SJCRH30 (cell line): Measurements from ENCODE around the gene DOCK10. TPM values are rescaled to one million over a fixed set of nuclear protein-coding genes. Genes with fewer than 3 reads are reported as not detected.
"Not testable (repeated sequence)": the region's sequence is repeated elsewhere in the genome, so short reads cannot be mapped to it uniquely, and the experiment has no call there.

Source experiments
- DNase-seq, 2 experiments: peaks; one replicate each; pipeline ENCODE4 v3.0.0-alpha.2; 2015 to 2020
- H3K27ac ChIP-seq: fragments of 250-450 bp; sonication (Bioruptor Pico); 2 replicates; pipeline ENCODE4 v1.5.1; 2020; ENCODE audit warnings: mild to moderate bottlenecking, moderate library complexity
- H3K27me3 ChIP-seq: fragments of 250-450 bp; sonication (Bioruptor Pico); 2 replicates; pipeline ENCODE4 v1.5.1; 2020; ENCODE audit warnings: mild to moderate bottlenecking, moderate library complexity
- H3K36me3 ChIP-seq: fragments of 250-450 bp; sonication (Bioruptor Pico); 2 replicates; pipeline ENCODE4 v1.5.1; 2020; ENCODE audit warnings: mild to moderate bottlenecking, moderate library complexity
- H3K4me1 ChIP-seq: fragments of 250-450 bp; sonication (Bioruptor Pico); 2 replicates; pipeline ENCODE4 v1.5.1; 2020; ENCODE audit warnings: mild to moderate bottlenecking, moderate library complexity
- H3K4me3 ChIP-seq: fragments of 250-450 bp; sonication (Bioruptor Pico); 2 replicates; pipeline ENCODE4 v1.5.1; 2020; ENCODE audit warnings: mild to moderate bottlenecking, moderate library complexity
- H3K9me3 ChIP-seq: fragments of 250-450 bp; sonication (Bioruptor Pico); replicated peaks from 2 replicates; pipeline ENCODE4 v1.5.1; 2020; ENCODE audit warnings: mild to moderate bottlenecking, moderate library complexity
- total RNA-seq: library from RNA; depleted of rRNA; stranded (reverse); fragments of >200 nt; shearing (Covaris generic); gene quantifications from 2 replicates; pipeline ENCODE4 v1.2.3, GENCODE V29; 2014

The DOCK10 gene
- total RNA-seq, 1 experiment from 2014 or later, result 12.3 TPM

DNA sequence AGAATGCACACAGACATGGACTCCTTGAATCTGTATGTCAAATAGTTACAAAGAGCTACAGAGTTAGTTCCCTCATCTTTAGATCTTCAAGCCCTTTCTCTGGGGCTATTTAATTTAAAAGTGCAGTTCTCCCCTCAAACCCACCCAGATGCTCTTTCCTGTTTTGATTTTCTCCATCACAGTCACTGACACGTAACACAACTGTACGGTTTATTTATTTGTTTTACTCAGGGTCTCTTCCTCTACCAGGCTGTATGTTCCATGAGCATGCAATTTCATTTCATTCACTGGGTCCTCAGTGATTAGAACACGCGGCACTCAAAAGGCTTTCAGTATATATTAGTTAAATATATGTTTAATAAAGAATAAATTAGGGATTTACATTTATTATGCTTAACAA lies 94.7 kb downstream of the DOCK10 start:
- Histone ChIP-seq H3K27ac (peak overlapping the region; percentile 24), H3K4me3 (no peak overlapping the region), H3K4me1 (peaks cover 31% of the 10 kb centered on the region), H3K9me3 (no peaks in the 10 kb centered on the region; the same call in 1 of the 2 replicates), H3K36me3 (no peaks in the 10 kb centered on the region), H3K27me3 (no peaks in the 10 kb centered on the region)
- DNase-seq, result peak in 1 of 2 experiments; percentile 15

DNA sequence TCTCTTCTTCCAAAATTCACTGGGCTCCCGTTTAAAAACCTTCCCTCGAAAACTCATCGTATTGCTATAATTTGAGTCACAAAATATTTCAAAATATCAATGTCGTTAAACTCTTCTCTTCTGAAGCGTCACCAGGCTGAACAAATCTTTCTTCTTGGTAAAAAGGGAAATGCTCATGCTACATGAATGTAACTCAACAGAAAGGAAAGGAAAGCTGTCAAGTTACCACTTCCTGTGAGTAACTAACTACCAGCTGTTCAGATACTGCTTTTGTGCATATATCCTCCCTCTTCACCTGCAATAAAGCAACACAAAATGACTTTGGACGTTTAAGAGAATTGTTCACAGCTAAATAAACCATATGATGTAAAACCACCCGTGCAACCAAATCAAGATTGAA lies 95.4 kb downstream of the DOCK10 start:
- H3K9me3 ChIP-seq, result no peaks in the 10 kb centered on the region; the same call in 1 of the 2 replicates
- peak in 1 of 2 experiments; percentile 43 for DNase-seq
- H3K36me3 ChIP-seq, result no peaks in the 10 kb centered on the region
- H3K27me3 ChIP-seq, result no peaks in the 10 kb centered on the region
- peaks cover 31% of the 10 kb centered on the region for H3K4me1 ChIP-seq
- peak overlapping the region; percentile 3; the same call in 1 of the 2 replicates for H3K4me3 ChIP-seq
- H3K27ac ChIP-seq, result peak overlapping the region; percentile 24

DNA sequence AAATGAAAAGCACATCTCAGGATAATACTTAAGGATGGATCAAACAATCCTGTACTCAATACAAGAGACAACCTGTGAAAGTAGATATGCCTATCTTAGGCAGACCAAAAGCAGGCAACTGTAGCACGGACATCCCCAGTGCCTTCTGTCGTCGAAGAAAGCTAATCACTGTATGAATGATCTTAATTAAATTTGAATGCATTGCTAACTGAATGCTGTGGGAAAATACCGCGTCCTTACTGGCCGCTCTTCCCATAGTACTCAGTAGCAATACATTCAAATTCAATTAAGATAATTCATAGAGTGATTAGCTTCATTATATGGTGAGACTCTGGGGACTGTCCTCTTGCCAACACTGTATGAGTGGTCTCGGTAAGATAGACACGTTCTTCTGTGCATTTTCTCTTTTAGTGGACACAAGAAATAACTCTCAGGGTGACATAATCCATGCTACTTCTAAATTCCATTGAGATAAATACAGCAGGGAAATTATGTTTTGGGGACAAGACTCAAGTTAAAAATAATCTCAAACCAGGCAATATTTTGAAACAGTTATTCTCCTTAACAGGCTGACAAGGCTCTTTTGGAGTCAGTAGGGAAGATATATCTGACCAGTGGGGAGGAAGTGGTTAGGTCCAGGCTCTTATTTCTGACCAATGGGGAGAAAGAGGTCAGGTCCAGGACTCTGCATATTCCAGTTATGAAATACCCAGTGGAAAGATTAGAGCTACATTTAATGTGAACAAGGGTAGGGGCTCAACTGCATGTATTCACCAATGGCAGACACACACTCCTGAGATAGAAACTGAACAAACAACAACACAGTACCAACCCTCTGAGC lies 97.3 kb downstream of the DOCK10 start:
- H3K4me3 ChIP-seq, result no peak overlapping the region

DNA sequence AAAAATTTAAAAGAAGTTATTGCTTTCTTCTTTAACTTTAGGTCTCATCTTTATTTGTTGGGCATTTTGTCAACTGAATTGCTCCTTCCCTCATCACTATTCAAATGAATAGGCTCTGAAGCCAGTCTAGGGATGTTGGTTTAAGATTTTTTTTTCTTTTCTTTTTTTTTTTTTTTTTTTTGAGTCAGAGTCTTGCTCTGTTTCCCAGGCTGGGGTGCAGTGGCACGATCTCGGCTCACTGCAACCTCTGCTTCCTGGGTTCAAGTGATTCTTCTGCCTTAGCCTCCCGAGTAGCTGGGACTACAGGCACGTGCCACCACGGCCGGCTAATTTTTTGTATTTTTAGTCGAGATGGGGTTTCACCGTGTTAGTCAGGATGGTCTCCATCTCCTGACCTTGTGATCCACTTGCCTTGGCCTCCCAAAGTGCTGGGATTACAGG lies 98.6 kb downstream of the DOCK10 start:
- H3K4me3 ChIP-seq, result not testable (repeated sequence)

More for the DNA sequence above, 97.3 kb downstream of the DOCK10 start:
- Histone ChIP-seq H3K4me1 (peaks cover 31% of the 10 kb centered on the region), H3K36me3 (no peaks in the 10 kb centered on the region), H3K9me3 (no peaks in the 10 kb centered on the region; the same call in 1 of the 2 replicates), H3K27me3 (no peaks in the 10 kb centered on the region), H3K27ac (no peak overlapping the region)
- no peak for DNase-seq

DNA sequence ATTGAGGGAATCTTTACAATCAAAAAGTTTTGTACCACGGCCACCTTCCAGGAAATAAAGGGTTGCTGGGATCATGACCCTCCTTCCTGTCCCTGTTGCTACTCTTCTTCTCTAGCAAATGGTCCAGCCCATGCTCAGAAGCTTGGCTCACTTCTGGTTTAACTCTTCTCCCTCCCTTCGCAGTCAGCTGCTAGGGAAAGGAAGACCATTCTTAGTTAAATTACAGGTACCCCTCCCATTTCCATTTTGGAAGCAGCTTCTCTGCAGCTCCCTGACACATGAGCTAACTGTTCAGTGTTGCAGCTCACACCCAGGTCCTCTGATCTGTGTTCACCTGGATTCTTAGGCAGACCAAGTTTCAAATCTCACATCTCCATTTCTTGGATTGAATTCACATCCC lies 100.3 kb downstream of the DOCK10 start:
- no peak for DNase-seq
- H3K4me1 ChIP-seq, result peaks cover 25% of the 10 kb centered on the region
- no peaks in the 10 kb centered on the region; the same call in 1 of the 2 replicates for H3K9me3 ChIP-seq
- no peaks in the 10 kb centered on the region for H3K36me3 ChIP-seq
- no peak overlapping the region for H3K4me3 ChIP-seq
- no peaks in the 10 kb centered on the region for H3K27me3 ChIP-seq
- H3K27ac ChIP-seq, result no peak overlapping the region

More for the DNA sequence above, 98.6 kb downstream of the DOCK10 start:
- peaks cover 36% of the 10 kb centered on the region for H3K4me1 ChIP-seq
- not testable (repeated sequence) for H3K27ac ChIP-seq, DNase-seq, H3K27me3 ChIP-seq, H3K9me3 ChIP-seq, H3K36me3 ChIP-seq

DNA sequence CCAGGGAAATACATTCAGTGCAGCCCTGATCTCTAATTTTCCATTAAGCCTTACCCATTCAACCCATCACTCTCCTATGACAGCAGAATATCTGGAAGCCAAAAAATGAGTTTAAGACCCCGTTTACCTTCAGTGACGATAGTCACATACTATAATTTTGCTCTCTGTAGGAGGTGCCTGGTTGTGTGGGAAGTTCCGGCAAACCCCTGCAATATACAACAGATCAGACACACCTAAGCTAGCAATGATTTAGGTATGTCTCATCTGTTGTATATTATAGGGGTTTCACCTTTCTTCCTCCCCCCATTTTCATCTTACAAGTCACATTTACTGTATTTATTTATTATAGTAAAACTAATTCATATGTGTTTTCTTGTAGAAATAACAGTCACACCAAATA lies 101.7 kb downstream of the DOCK10 start:
- Histone ChIP-seq H3K4me3 (no peak overlapping the region), H3K36me3 (no peaks in the 10 kb centered on the region), H3K27ac (no peak overlapping the region), H3K4me1 (peaks cover 18% of the 10 kb centered on the region), H3K9me3 (no peaks in the 10 kb centered on the region), H3K27me3 (no peaks in the 10 kb centered on the region)
- DNase-seq, result no peak

DNA sequence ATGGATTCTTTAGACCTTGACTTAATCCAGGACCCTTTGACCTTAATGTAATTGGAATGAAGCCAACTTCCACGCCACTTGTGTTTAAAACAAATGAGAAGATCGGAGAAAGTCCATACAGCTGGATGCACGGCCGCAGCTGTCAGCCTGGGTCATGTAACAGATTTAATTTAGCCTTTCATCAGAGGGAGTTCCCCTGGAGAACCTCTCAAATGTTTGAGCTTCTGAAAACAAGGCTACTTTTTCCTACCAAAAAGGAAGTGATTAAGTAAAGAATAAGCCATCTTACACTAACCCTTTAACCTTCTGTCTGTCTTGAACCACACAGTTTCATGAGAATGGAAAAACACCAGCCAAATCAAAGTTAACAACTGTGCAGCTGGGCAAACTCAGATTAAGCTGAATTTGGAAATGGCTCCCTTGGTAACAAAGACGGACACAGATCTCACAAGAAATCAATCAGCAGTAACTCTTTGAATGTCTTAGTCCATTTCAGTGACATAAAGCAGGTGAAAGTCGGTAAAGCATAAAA lies 103.6 kb downstream of the DOCK10 start:
- peak; percentile 75 to 91 for DNase-seq

DNA sequence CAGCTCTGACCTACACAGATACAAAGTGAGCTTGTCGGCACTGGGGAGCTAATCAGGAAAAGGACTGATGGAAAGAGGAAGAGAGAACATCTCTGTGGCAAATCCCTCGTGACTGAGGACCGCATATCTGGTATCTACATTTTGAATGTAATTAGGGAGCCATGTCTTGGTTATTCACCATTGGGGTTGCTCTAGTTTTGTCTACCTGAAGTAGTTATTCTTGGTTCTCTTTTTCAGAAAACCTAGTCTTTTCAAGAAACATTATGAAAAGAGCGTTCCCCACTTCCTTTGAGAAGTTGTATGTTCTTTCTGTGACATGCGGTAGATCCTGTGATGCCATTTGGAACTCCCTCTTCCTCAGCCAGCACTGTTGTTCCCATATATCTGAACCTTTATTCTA lies 104.4 kb downstream of the DOCK10 start:
- Histone ChIP-seq H3K36me3 (no peaks in the 10 kb centered on the region), H3K9me3 (no peaks in the 10 kb centered on the region), H3K27me3 (no peaks in the 10 kb centered on the region), H3K4me1 (peaks cover 18% of the 10 kb centered on the region), H3K27ac (no peak overlapping the region), H3K4me3 (no peak overlapping the region)
- DNase-seq, result no peak

More for the DNA sequence above, 103.6 kb downstream of the DOCK10 start:
- H3K36me3 ChIP-seq, result no peaks in the 10 kb centered on the region
- no peaks in the 10 kb centered on the region for H3K27me3 ChIP-seq
- H3K4me3 ChIP-seq, result peak overlapping the region; percentile 12; the same call in 1 of the 2 replicates
- peaks cover 18% of the 10 kb centered on the region for H3K4me1 ChIP-seq
- peak overlapping the region; percentile 35 for H3K27ac ChIP-seq
- H3K9me3 ChIP-seq, result no peaks in the 10 kb centered on the region

DNA sequence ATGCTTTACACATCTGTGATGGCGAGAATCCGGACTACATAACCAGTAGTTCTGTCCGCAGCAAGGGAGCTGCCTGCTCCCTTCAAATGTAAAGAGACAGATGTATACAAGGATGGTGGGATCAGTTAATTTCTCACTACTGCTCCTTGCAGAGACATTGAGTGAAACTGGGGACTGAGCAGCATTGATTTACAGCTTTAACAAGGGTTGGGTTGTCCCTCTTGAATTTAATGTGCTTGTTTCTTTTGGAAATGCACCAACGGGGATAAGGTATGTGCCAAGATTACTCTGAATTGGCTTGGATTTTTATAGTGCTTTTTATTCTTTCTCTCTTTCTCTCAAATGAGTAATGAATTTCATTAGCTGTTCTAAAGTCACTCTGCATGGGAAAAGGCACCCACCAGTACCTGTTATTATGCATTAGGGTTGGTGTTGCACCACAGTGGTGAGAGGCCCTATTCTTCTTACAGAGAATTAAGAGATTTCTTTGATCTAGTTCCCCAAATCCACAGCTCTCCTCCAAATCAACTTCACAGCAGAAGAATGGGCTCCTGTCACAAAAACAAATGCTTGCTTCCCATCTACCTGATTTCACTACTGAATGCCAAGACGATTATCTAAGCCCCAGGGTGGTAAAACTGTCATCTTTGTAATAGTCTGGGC lies 107.6 kb downstream of the DOCK10 start:
- no peaks in the 10 kb centered on the region for H3K36me3 ChIP-seq
- H3K4me3 ChIP-seq, result no peak overlapping the region
- H3K27ac ChIP-seq, result no peak overlapping the region
- H3K27me3 ChIP-seq, result no peaks in the 10 kb centered on the region
- no peak for DNase-seq
- no peaks in the 10 kb centered on the region for H3K9me3 ChIP-seq
- peaks cover 16% of the 10 kb centered on the region for H3K4me1 ChIP-seq

DNA sequence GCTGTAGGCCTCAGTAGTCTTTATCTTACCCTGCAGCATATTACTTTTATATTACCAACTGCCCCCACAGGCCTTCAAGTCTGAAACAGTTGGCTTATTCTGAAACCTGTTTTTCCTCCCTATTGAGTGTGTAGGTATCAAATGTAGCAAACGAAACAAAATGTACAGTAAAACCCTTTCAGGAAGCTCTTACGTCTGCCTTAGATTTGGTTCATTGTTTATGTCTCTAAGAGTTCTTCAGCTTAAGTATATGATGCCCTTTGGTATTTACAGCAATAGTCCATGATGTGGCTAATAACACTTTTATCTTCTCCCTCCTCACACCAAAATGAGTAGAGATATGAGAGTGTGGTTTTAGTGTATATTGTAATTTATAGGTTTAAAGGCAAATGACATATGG lies 108.8 kb downstream of the DOCK10 start:
- Histone ChIP-seq H3K4me3 (no peak overlapping the region), H3K36me3 (no peaks in the 10 kb centered on the region)
- no peak for DNase-seq

DNA sequence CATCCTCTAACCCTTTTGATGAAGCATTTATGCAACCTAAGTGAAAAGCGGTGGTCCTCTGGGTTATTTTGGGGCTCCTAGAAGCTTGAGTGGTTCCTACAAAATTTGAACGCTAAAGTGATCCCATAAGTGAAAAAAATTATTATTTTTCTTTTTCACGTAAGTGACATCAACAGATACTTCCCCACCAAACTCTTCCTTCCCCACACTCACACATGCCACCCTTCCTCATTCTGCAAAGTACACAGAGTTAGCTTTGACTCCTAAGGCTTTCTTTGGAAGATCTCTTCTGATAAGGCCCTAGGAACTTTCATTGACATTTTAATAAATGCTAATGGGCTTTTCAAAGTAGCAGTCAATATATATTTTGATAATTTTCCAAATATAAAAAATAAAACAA lies 109.7 kb downstream of the DOCK10 start:
- Histone ChIP-seq H3K9me3 (no peaks in the 10 kb centered on the region), H3K27ac (no peak overlapping the region), H3K4me3 (no peak overlapping the region), H3K4me1 (no peaks in the 10 kb centered on the region; the same call in 1 of the 2 replicates), H3K36me3 (no peaks in the 10 kb centered on the region), H3K27me3 (no peaks in the 10 kb centered on the region)
- no peak for DNase-seq

More for the DNA sequence above, 108.8 kb downstream of the DOCK10 start:
- H3K27ac ChIP-seq, result no peak overlapping the region
- no peaks in the 10 kb centered on the region for H3K27me3 ChIP-seq
- H3K9me3 ChIP-seq, result no peaks in the 10 kb centered on the region
- peaks cover 4% of the 10 kb centered on the region for H3K4me1 ChIP-seq

DNA sequence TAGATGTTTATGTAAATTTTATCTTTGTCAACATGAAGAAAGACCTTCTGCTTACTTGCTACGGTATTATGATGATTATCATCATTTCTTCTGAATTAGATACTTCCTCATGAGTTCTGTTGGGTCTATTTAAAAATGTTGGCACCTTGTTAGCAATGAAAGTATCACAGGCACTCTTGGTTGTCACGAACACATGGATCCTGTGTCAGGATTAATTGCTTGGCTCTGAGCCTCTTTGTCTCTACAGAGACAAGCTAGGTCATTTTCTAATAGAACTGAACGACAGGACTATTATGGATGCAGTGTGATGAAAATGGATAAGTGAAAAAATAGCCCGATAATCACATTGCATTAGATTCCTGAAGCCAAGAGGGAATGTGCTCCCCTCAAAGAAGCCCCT lies 110.3 kb downstream of the DOCK10 start:
- Histone ChIP-seq H3K36me3 (no peaks in the 10 kb centered on the region), H3K27ac (no peak overlapping the region), H3K27me3 (no peaks in the 10 kb centered on the region), H3K4me1 (no peaks in the 10 kb centered on the region), H3K9me3 (no peaks in the 10 kb centered on the region), H3K4me3 (no peak overlapping the region)
- DNase-seq, result no peak

DNA sequence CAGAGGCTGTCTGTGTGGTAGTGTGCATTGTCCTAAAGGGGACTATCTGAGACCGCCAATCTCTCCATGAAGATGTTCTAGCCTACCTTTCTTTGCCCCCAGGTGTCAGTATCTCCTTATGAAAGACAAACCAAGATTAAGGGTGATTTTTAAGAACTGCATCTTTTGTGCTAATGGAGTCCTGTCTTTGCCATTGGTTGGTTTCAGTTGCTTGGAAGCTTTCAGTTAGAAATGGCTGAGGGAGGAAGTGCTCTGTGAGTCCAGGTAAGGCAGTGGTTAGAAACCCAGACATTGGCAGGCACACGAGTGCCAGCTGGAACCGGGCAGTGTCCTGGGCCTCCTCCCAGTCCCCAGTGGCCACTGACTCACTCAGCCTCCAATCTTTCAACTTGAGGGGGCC lies 111.3 kb downstream of the DOCK10 start:
- Histone ChIP-seq H3K4me1 (no peaks in the 10 kb centered on the region), H3K4me3 (no peak overlapping the region), H3K9me3 (no peaks in the 10 kb centered on the region), H3K27me3 (no peaks in the 10 kb centered on the region), H3K36me3 (no peaks in the 10 kb centered on the region), H3K27ac (no peak overlapping the region)
- no peak for DNase-seq

DNA sequence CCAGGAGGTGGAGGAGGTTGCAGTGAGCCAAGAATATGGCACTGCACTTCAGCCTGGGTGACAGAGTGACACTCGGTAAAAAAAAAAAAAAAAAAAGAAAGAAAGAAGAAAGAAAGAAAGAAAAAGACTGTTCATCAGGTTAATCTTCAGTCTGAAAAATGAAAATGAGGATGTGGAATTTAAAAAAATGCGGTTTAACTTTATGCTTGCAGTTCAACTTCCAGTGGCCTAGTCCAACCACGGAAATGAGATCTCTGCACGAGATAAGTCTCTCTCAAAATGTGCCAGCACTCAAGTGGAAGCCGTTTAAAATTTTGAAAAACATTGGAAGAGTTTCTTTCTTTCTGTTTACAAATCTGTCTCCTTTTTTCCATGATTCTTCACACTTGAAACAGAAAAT lies 112.1 kb downstream of the DOCK10 start:
- Histone ChIP-seq H3K9me3 (no peaks in the 10 kb centered on the region), H3K4me1 (no peaks in the 10 kb centered on the region), H3K27me3 (no peaks in the 10 kb centered on the region), H3K27ac (no peak overlapping the region), H3K4me3 (no peak overlapping the region), H3K36me3 (no peaks in the 10 kb centered on the region)
- DNase-seq, result no peak

DNA sequence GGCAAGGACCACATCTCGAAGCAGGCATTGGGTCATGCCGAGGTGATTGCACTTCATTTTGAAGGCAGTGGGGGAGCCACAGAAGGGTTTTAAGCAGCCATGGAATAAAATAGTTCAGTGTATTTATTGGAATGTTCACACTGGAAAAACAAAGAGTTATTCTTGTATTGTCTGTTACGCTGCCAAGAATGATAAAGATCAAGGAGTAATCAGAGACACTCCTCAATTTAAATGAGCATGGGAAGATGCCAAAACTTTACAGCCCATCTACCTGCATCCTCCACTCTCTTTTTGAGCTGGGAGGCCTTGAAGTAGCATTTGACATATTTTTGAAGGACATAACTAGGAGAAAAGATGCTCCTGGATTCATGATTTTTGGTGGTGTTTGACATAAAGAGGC lies 112.8 kb downstream of the DOCK10 start:
- DNase-seq, result no peak
- no peak overlapping the region for H3K4me3 ChIP-seq
- H3K27ac ChIP-seq, result no peak overlapping the region
- H3K36me3 ChIP-seq, result no peaks in the 10 kb centered on the region
- H3K27me3 ChIP-seq, result no peaks in the 10 kb centered on the region
- no peaks in the 10 kb centered on the region for H3K9me3 ChIP-seq
- H3K4me1 ChIP-seq, result no peaks in the 10 kb centered on the region
